ENCODE data around the gene SEMA5A. TPM values are rescaled to one million over a fixed set of nuclear protein-coding genes. Genes with fewer than 3 reads are reported as not detected.
A peak's percentile ranks its signal among the peaks of the same experiment; 100 is the strongest.

Gene SEMA5A
- total RNA-seq, 1 donor from 2014 or later = 189 TPM

DNA sequence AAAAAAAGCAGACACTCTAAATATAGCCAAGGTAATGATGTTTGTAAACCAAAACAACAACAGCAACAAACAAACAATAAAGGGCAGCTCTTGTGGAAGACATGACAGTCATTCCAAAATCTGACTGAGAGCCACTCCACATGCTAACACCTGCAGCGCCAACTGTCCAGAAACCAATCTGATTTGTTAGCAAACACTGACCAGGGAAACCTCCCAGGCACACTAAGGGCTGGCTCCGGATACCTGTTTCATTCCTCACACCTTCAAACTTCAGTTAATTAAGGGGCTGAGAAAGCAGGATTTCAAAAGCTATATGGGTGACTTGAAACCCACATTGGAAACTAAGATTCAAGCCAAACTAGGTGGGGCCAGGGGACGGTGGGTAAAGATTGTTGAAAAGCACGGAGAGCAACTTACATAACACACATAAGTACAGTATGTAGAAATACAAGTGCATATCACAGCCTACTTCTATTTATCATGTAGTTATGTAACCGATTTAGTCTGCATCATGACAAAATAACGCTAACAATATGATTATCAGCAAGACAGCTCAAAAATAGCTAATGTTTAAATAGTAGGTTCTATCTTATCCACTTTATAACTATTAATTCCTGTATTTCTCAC, 203.6 kb downstream of the SEMA5A start:
- Mint-ChIP-seq H3K36me3 (ENCODE audit: unreplicated experiment) (peaks cover 7% of the 10 kb centered on the region), H3K27me3 (ENCODE audit: unreplicated experiment) (no peaks in the 10 kb centered on the region), H3K4me1 (ENCODE audit: unreplicated experiment) (peaks cover 67% of the 10 kb centered on the region), H3K4me3 (ENCODE audit: unreplicated experiment) (no peak overlapping the region), H3K27ac (ENCODE audit: unreplicated experiment) (no peak overlapping the region), H3K9me3 (ENCODE audit: unreplicated experiment) (peaks cover 3% of the 10 kb centered on the region)
- DNase-seq (ENCODE audit: extremely low spot score, unreplicated experiment) = no peak
- TF ChIP-seq, protein P1, sequence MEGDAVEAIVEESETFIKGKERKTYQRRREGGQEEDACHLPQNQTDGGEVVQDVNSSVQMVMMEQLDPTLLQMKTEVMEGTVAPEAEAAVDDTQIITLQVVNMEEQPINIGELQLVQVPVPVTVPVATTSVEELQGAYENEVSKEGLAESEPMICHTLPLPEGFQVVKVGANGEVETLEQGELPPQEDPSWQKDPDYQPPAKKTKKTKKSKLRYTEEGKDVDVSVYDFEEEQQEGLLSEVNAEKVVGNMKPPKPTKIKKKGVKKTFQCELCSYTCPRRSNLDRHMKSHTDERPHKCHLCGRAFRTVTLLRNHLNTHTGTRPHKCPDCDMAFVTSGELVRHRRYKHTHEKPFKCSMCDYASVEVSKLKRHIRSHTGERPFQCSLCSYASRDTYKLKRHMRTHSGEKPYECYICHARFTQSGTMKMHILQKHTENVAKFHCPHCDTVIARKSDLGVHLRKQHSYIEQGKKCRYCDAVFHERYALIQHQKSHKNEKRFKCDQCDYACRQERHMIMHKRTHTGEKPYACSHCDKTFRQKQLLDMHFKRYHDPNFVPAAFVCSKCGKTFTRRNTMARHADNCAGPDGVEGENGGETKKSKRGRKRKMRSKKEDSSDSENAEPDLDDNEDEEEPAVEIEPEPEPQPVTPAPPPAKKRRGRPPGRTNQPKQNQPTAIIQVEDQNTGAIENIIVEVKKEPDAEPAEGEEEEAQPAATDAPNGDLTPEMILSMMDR (IDR thresholded peaks at IDR 0.05) = no peak

DNA sequence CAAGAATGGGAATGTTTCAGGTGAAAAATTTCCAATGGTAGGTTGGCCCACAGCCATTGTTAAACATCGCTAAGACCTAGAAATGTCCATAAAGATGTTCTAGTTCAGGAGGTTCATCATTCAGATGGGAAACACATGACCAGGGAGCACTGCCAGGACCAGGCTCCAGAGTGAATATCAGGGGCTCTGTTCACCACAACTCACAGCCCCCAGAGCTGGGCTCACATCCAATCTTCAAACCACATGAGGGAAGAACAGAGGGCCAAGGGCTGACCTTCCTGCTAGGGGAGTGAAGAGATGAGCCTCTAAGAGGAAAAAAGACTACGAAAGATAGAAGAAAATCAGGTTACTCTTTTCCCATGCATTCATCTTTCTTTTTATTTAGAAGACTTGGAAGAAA, 205.8 kb downstream of the SEMA5A start:
- DNase-seq (ENCODE audit: extremely low spot score, unreplicated experiment) = no peak
- TF ChIP-seq, protein P1 (IDR thresholded peaks at IDR 0.05) = no peak
- H3K9me3 Mint-ChIP-seq (ENCODE audit: unreplicated experiment) = peaks cover 3% of the 10 kb centered on the region
- peaks cover 81% of the 10 kb centered on the region for H3K4me1 Mint-ChIP-seq (ENCODE audit: unreplicated experiment)
- peak overlapping the region; percentile 38 for H3K27ac Mint-ChIP-seq (ENCODE audit: unreplicated experiment)
- peaks cover 12% of the 10 kb centered on the region for H3K36me3 Mint-ChIP-seq (ENCODE audit: unreplicated experiment)
- no peaks in the 10 kb centered on the region for H3K27me3 Mint-ChIP-seq (ENCODE audit: unreplicated experiment)
- H3K4me3 Mint-ChIP-seq (ENCODE audit: unreplicated experiment) = no peak overlapping the region

DNA sequence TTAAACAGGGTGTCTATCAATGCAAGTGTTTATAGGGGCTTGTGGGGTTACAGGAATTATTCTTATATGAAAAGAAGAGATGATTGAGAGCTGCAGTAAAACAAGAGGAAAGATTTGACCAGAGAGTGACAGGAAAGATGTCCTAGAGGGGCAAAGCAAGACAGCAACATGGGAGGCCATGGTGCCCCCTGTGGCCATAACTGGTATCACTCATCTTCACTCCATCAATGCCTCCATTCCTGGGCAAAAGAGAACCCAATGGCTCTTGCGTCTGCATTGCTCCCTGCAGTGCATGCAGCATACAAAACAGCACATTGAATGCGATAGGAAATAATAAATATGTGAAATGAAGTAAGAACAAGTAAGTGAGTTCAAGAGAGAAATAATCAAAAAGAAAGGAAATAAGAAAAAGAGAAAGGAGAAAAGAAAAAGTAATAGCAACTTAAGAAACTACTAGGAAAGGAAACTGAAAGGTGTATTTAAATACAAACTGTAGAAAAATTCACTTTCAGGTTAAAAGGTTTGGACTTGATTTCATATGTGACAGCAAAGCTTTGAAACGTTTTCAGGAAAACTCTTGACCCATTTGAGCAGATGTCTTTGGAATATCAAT, 206.6 kb downstream of the SEMA5A start:
- Mint-ChIP-seq H3K9me3 (ENCODE audit: unreplicated experiment) (peaks cover 3% of the 10 kb centered on the region), H3K27me3 (ENCODE audit: unreplicated experiment) (no peaks in the 10 kb centered on the region), H3K4me3 (ENCODE audit: unreplicated experiment) (no peak overlapping the region), H3K36me3 (ENCODE audit: unreplicated experiment) (peaks cover 17% of the 10 kb centered on the region), H3K27ac (ENCODE audit: unreplicated experiment) (peak overlapping the region; percentile 79), H3K4me1 (ENCODE audit: unreplicated experiment) (peaks cover 79% of the 10 kb centered on the region)
- TF ChIP-seq, protein P1 (IDR thresholded peaks at IDR 0.05) = peak; percentile 56
- DNase-seq (ENCODE audit: extremely low spot score, unreplicated experiment) = no peak

DNA sequence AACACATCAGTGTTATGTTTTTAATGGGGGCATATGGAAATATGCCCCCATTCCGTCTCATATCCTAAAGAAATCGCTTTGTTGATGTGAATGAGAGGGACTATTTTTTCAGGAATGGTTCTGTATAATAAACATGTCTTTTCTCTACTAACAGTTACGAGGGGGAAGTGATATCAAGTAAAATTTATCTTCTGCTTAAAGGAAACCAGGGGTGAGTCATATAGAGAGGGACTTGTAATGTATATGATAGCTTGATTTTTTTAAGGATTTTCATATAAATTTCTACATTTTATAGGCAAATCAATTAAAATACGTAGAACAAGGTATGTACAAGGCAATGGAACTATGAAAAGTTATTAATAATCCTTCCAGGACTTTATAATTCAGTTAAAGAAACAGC, 207.1 kb downstream of the SEMA5A start:
- H3K27ac Mint-ChIP-seq (ENCODE audit: unreplicated experiment) = peak overlapping the region; percentile 79
- no peaks in the 10 kb centered on the region for H3K27me3 Mint-ChIP-seq (ENCODE audit: unreplicated experiment)
- H3K4me3 Mint-ChIP-seq (ENCODE audit: unreplicated experiment) = no peak overlapping the region
- no peak for DNase-seq (ENCODE audit: extremely low spot score, unreplicated experiment)
- H3K9me3 Mint-ChIP-seq (ENCODE audit: unreplicated experiment) = peaks cover 3% of the 10 kb centered on the region
- TF ChIP-seq, protein P1 (IDR thresholded peaks at IDR 0.05) = no peak
- H3K36me3 Mint-ChIP-seq (ENCODE audit: unreplicated experiment) = peaks cover 18% of the 10 kb centered on the region
- peaks cover 77% of the 10 kb centered on the region for H3K4me1 Mint-ChIP-seq (ENCODE audit: unreplicated experiment)

DNA sequence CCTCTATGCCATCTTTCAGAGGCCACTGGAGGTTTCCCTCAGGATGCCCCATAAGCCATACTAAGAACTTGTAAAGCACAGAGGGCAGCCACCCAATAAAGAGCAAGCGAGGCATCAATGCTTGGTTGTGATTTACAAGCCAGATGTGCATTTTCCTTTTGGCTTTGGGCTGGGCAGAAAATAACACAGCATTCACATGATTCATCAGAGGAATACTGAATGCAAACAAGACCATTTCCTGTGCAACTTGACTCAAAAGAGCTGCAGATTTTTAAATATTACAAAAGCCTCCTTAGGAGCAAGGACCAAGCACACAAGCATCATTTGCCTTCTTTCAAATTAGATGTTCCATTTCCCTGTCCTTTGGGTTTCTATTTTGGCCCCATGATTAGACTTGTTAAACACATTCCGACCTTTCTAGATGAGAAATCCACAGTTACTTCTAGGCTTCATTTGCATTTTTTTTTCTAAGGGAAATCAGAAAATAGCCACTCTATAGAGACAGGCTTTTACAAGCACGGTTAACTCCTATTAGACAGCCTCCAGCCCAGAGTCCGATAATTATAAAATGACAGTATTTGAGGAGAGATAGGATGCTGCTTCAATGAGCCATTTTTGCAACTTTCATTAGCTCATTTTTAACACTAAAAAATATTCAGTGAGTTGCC, 207.8 kb downstream of the SEMA5A start:
- DNase-seq (ENCODE audit: extremely low spot score, unreplicated experiment) = no peak
- Mint-ChIP-seq H3K4me3 (ENCODE audit: unreplicated experiment) (no peak overlapping the region), H3K27me3 (ENCODE audit: unreplicated experiment) (no peaks in the 10 kb centered on the region), H3K27ac (ENCODE audit: unreplicated experiment) (peak overlapping the region; percentile 79), H3K36me3 (ENCODE audit: unreplicated experiment) (peaks cover 18% of the 10 kb centered on the region), H3K4me1 (ENCODE audit: unreplicated experiment) (peaks cover 77% of the 10 kb centered on the region), H3K9me3 (ENCODE audit: unreplicated experiment) (peaks cover 3% of the 10 kb centered on the region)
- TF ChIP-seq, protein P1 (IDR thresholded peaks at IDR 0.05) = no peak
